ENCODE results near the gene NAT9.

DNA sequence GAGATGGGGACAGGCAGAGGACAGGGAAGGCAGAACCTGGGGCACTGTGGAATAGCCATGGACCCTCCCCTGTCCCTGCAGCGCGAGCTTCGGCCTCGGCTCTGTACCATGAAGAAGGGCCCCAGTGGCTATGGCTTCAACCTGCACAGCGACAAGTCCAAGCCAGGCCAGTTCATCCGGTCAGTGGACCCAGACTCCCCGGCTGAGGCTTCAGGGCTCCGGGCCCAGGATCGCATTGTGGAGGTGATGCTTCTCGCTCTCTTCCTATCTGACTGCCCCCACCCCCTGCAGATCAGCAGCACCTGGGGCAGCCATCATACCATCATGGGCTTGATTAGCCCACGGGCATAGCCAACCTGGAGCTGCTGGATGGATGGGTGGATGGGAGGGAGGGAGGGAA, 14.2 kb downstream of the NAT9 start:
- TF ChIP-seq ZNF610 (tag by site-specific recombination; IDR thresholded peaks at IDR 0.05; ENCODE audit: borderline replicate concordance) (no peak), ZNF776 (tag by site-specific recombination; IDR thresholded peaks at IDR 0.05; ENCODE audit: borderline replicate concordance) (no peak), ZNF423 (tag by site-specific recombination; IDR thresholded peaks at IDR 0.05) (no peak), ZNF274 (IDR thresholded peaks at IDR 0.05; ENCODE audit: low read length) (no peak), ZNF274 (tag by site-specific recombination; IDR thresholded peaks at IDR 0.05; ENCODE audit: borderline replicate concordance) (no peak), IKZF3 (tag by site-specific recombination; IDR thresholded peaks at IDR 0.05) (no peak), ZNF175 (tag by site-specific recombination; IDR thresholded peaks at IDR 0.05) (no peak)
- TF ChIP-seq, protein P1, sequence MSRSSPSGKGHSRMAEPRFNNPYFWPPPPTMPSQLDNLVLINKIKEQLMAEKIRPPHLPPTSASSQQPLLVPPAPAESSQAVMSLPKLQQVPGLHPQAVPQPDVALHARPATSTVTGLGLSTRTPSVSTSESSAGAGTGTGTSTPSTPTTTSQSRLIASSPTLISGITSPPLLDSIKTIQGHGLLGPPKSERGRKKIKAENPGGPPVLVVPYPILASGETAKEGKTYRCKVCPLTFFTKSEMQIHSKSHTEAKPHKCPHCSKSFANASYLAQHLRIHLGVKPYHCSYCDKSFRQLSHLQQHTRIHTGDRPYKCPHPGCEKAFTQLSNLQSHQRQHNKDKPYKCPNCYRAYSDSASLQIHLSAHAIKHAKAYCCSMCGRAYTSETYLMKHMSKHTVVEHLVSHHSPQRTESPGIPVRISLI (tag by site-specific recombination; IDR thresholded peaks at IDR 0.05) = no peak
- TF ChIP-seq, protein P2, sequence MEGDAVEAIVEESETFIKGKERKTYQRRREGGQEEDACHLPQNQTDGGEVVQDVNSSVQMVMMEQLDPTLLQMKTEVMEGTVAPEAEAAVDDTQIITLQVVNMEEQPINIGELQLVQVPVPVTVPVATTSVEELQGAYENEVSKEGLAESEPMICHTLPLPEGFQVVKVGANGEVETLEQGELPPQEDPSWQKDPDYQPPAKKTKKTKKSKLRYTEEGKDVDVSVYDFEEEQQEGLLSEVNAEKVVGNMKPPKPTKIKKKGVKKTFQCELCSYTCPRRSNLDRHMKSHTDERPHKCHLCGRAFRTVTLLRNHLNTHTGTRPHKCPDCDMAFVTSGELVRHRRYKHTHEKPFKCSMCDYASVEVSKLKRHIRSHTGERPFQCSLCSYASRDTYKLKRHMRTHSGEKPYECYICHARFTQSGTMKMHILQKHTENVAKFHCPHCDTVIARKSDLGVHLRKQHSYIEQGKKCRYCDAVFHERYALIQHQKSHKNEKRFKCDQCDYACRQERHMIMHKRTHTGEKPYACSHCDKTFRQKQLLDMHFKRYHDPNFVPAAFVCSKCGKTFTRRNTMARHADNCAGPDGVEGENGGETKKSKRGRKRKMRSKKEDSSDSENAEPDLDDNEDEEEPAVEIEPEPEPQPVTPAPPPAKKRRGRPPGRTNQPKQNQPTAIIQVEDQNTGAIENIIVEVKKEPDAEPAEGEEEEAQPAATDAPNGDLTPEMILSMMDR (tag by site-specific recombination; IDR thresholded peaks at IDR 0.05) = no peak
- TF ChIP-seq, protein P3, sequence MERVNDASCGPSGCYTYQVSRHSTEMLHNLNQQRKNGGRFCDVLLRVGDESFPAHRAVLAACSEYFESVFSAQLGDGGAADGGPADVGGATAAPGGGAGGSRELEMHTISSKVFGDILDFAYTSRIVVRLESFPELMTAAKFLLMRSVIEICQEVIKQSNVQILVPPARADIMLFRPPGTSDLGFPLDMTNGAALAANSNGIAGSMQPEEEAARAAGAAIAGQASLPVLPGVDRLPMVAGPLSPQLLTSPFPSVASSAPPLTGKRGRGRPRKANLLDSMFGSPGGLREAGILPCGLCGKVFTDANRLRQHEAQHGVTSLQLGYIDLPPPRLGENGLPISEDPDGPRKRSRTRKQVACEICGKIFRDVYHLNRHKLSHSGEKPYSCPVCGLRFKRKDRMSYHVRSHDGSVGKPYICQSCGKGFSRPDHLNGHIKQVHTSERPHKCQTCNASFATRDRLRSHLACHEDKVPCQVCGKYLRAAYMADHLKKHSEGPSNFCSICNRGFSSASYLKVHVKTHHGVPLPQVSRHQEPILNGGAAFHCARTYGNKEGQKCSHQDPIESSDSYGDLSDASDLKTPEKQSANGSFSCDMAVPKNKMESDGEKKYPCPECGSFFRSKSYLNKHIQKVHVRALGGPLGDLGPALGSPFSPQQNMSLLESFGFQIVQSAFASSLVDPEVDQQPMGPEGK (tag by site-specific recombination; IDR thresholded peaks at IDR 0.05) = no peak
